Activated B cell treated with CpG ODN at 0.5 μM for 24 hours (primary cell): ENCODE measurements around the gene IRAK1. TPM values are rescaled to one million over a fixed set of nuclear protein-coding genes. Genes with fewer than 3 reads are reported as not detected.

ENCODE experiments used
- ATAC-seq: fragments of 200-7000 bp; cut with Tn5 transposase; one replicate; pipeline ENCODE4 v1.10.0; 2021; ENCODE audit warnings: low read depth, mild to moderate bottlenecking, moderate library complexity
- CTCF ChIA-PET: fragments of 350-600 bp; sonication (Branson Sonifier 250); formaldehyde crosslinking; loops from one replicate; lab custom pipeline; 2021; ENCODE audit warnings: antibody characterized with exemption; lab: Charles Lee
- POLR2A ChIA-PET: fragments of 350-600 bp; sonication (Branson Sonifier 250); formaldehyde crosslinking; loops from one replicate; lab custom pipeline; 2021; ENCODE audit warnings: antibody characterized with exemption; lab: Charles Lee
- DNase-seq: peaks from one replicate; pipeline ENCODE4 v3.0.0; 2022
- H3K27ac Mint-ChIP-seq: one replicate; pipeline ENCODE4 v1.8.0; 2020; ENCODE audit warnings: mixed read lengths
- H3K27me3 Mint-ChIP-seq: one replicate; pipeline ENCODE4 v1.8.0; 2021; ENCODE audit warnings: mixed read lengths
- H3K36me3 Mint-ChIP-seq: one replicate; pipeline ENCODE4 v1.8.0; 2021; ENCODE audit warnings: low read depth, mixed read lengths
- H3K4me1 Mint-ChIP-seq: one replicate; pipeline ENCODE4 v1.8.0; 2021; ENCODE audit warnings: mixed read lengths
- H3K4me3 Mint-ChIP-seq: one replicate; pipeline ENCODE4 v1.8.0; 2020; ENCODE audit warnings: mild to moderate bottlenecking, mixed read lengths
- H3K9me3 Mint-ChIP-seq: one replicate; pipeline ENCODE4 v1.8.0; 2020; ENCODE audit warnings: mixed read lengths
- intact Hi-C: fragments of 100-400 bp; cut with micrococcal nuclease; formaldehyde crosslinking; loops from one replicate; pipeline ENCODE4 v1.15.1; 2024
- total RNA-seq: library from RNA; stranded (reverse); gene quantifications from 2 replicates; pipeline ENCODE4 v1.2.3, GENCODE V29; 2022
- TF ChIP-seq, protein P1 (sequence below): fragments of 200-600 bp; IDR thresholded peaks from one replicate; pipeline ENCODE4 v1.8.0; 2022; ENCODE audit warnings: antibody characterized with exemption, mild to moderate bottlenecking

The IRAK1 gene
- total RNA-seq, 1 donor from 2014 or later, result 146 TPM

DNA sequence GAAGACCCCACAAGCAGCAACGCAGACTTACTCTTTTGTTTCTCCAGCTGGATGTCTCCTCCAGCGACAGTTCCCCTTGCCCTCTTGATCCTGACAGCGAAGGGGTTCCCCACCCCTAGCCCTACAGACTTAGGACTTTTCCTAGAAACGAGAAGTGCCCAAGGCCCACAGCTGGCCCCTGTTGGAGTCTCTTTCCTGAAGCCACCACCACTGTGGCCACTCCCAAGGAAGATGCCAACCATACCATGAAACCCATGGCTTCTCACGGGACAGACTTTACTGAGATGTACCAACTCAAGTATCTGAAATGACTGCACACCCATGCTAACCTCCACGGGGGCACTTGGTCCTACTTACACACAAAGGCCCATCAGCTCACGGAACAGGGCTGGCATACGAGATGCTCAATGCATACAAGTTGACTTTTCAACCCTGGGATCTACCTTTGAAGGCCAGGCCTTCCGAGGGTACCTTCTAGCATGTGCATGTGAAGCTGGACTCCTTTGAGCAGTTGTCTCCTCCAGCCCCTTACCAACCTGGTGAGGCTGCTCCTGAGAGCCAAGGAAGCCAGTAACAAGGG, 924 bp upstream of the IRAK1 start:
- no peak for ATAC-seq
- no peaks in the 10 kb centered on the region for H3K27me3 Mint-ChIP-seq
- intact Hi-C loops, result loop anchor here (1.0 to 2.0 kb wide), 4 partner anchors 20 to 76 kb away; partner anchors contain the start of genes HCFC1 and MECP2

DNA sequence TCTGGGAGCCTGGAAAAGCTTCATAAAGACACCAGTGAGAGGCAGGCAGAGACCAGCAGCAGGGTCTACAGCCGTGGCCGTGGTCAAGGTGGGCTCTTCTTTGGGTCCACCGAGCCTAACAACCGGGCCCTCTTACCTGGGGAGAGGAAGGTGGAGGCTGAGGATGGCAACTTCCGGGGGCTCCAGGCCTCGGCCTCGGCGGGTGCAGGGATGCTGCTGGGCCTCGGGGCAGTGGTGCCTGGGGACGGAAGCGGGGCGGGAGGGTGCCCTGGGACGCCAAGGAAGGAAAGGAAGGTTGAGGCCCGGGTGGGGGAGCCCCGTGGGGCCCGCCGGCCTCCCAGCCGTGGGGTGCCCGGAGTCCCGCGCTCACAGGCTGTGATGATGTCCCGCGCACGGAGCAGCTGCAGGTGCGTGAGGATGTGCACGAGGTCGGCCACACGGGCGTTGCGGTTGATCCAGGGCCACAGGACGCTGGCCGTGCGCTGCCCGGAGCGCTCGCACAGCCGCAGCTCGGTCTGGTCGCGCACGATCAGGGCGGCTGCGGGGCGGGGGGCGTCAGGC, 561 bp downstream of the IRAK1 start:
- H3K27ac Mint-ChIP-seq, result peak overlapping the region; percentile 81
- CTCF ChIA-PET, result interaction anchor here (1.6 kb wide), 1 partner anchor 43 kb away, joined by 3 read pairs; no protein-coding TSS in a partner anchor
- H3K4me1 Mint-ChIP-seq, result peaks cover 25% of the 10 kb centered on the region
- POLR2A ChIA-PET, result interaction anchor here (0.5 to 3.9 kb wide), 9 partner anchors 12 to 360 kb away, joined by 3 to 36 read pairs (median 5); partner anchors contain the start of genes HCFC1 and TMEM187
- no peaks in the 10 kb centered on the region for H3K27me3 Mint-ChIP-seq
- peaks cover 27% of the 10 kb centered on the region for H3K36me3 Mint-ChIP-seq
- TF ChIP-seq, protein P1, sequence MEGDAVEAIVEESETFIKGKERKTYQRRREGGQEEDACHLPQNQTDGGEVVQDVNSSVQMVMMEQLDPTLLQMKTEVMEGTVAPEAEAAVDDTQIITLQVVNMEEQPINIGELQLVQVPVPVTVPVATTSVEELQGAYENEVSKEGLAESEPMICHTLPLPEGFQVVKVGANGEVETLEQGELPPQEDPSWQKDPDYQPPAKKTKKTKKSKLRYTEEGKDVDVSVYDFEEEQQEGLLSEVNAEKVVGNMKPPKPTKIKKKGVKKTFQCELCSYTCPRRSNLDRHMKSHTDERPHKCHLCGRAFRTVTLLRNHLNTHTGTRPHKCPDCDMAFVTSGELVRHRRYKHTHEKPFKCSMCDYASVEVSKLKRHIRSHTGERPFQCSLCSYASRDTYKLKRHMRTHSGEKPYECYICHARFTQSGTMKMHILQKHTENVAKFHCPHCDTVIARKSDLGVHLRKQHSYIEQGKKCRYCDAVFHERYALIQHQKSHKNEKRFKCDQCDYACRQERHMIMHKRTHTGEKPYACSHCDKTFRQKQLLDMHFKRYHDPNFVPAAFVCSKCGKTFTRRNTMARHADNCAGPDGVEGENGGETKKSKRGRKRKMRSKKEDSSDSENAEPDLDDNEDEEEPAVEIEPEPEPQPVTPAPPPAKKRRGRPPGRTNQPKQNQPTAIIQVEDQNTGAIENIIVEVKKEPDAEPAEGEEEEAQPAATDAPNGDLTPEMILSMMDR, result no peak
- ATAC-seq (peak; percentile 7), DNase-seq (no peak)
- no peaks in the 10 kb centered on the region for H3K9me3 Mint-ChIP-seq
- intact Hi-C loops, result loop anchor here (1.0 to 2.0 kb wide), 2 partner anchors 11 to 14 kb away; no protein-coding TSS in a partner anchor
- H3K4me3 Mint-ChIP-seq, result peak overlapping the region; percentile 84

More for the DNA sequence above, 924 bp upstream of the IRAK1 start:
- peak overlapping the region; percentile 87 for H3K27ac Mint-ChIP-seq
- peaks cover 24% of the 10 kb centered on the region for H3K4me1 Mint-ChIP-seq
- no peak for DNase-seq
- TF ChIP-seq, protein P1, result no peak
- H3K9me3 Mint-ChIP-seq, result no peaks in the 10 kb centered on the region
- POLR2A ChIA-PET, result interaction anchor here (0.7 to 3.9 kb wide), 8 partner anchors 10 to 92 kb away, joined by 3 to 36 read pairs (median 4); partner anchors contain the start of genes HCFC1 and TMEM187
- CTCF ChIA-PET, result interaction anchor here (0.6 kb wide), 1 partner anchor 71 kb away, joined by 3 read pairs; no protein-coding TSS in a partner anchor
- H3K36me3 Mint-ChIP-seq, result peaks cover 19% of the 10 kb centered on the region
- peak overlapping the region; percentile 86 for H3K4me3 Mint-ChIP-seq

DNA sequence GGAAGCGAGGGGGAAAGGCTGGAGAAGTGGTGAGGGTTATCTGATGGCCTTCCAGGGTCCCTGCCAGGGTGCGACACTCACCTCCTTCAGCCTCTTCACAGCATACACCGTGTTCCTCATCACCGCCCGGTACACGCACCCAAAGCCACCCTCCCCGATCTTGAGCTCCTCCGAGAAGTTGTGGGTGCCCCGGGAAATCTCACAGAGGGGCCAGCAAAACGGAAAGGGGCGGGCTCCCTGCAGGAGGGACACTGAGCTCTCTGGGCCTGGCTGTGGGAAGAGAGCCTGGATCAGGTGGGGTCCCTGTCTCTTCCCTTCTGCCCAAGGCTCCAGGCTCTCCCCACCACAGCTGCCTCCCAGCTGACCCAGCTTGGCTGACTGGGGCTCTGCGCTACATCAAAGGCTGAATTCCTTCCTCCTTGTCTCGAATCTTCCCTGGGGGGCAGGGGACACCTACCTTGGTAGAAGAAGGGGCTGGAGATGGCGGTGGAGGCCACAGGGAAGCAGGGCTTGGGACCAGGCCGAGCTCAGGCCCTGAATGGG, 1.1 kb downstream of the IRAK1 start:
- CTCF ChIA-PET, result interaction anchor here (1.6 kb wide), 1 partner anchor 43 kb away, joined by 3 read pairs; no protein-coding TSS in a partner anchor
- no peaks in the 10 kb centered on the region for H3K27me3 Mint-ChIP-seq

DNA sequence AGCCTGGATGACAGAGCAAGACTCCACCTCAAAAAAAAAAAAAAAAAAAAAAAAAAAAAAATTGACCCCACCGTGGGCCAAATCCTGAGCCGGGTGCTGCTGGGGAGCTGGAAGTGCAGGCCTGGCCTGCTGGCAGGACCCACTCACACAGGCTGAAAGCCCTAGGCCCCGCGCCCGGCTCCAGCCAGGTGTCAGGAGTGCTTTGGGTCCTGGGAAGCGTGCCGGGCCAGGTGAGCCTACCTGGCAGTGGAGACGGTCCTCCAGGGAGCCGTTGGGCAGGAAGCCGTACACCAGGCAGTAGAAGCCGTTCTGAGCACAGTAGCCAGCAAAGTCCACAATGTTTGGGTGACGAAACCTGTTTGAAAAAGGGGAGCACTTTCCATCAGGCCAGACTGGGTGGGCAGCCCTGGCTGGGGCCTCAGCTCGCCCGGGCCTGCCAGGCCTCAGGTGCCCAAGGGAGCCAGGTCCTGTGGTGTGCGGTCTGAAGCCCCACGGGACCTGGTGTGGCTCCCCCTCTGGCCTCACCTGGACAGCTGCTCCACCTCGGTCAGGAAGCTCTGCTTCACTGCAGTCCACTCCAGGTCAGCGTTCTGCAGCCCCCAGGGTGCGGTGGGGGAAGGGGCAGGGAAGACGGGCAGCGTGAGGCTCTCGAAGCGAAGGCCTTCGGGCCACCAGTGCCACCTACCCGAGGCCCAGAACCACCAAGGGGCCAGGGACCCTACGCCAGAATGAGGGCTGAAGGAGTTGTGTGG, 1.8 kb downstream of the IRAK1 start:
- H3K27ac Mint-ChIP-seq, result peak overlapping the region; percentile 81
- TF ChIP-seq, protein P1, result no peak
- intact Hi-C loops, result loop anchor here (2.0 kb wide), 1 partner anchor 13 kb away; no protein-coding TSS in a partner anchor
- CTCF ChIA-PET, result interaction anchor here (1.6 kb wide), 1 partner anchor 42 kb away, joined by 3 read pairs; no protein-coding TSS in a partner anchor
- H3K9me3 Mint-ChIP-seq, result no peaks in the 10 kb centered on the region
- peaks cover 27% of the 10 kb centered on the region for H3K4me1 Mint-ChIP-seq
- POLR2A ChIA-PET, result interaction anchor here (0.6 to 3.9 kb wide), 8 partner anchors 11 to 523 kb away, joined by 3 to 36 read pairs (median 4); partner anchors contain the start of genes HCFC1 and TMEM187
- ATAC-seq (no peak), DNase-seq (no peak)
- peaks cover 26% of the 10 kb centered on the region for H3K36me3 Mint-ChIP-seq
- no peaks in the 10 kb centered on the region for H3K27me3 Mint-ChIP-seq
- H3K4me3 Mint-ChIP-seq, result peak overlapping the region; percentile 84

More for the DNA sequence above, 1.1 kb downstream of the IRAK1 start:
- ATAC-seq (no peak), DNase-seq (no peak)
- Mint-ChIP-seq H3K4me3 (peak overlapping the region; percentile 84), H3K27ac (peak overlapping the region; percentile 81), H3K4me1 (peaks cover 27% of the 10 kb centered on the region), H3K36me3 (peaks cover 27% of the 10 kb centered on the region), H3K9me3 (no peaks in the 10 kb centered on the region)
- POLR2A ChIA-PET, result interaction anchor here (0.5 to 3.9 kb wide), 8 partner anchors 11 to 361 kb away, joined by 3 to 36 read pairs (median 5); partner anchors contain the start of genes HCFC1 and TMEM187
- intact Hi-C loops, result loop anchor here (1.0 to 2.0 kb wide), 2 partner anchors 10 to 14 kb away; no protein-coding TSS in a partner anchor
- TF ChIP-seq, protein P1, result no peak
